IMR-90 (cell line): ENCODE results near the gene PPP1R14C. TPM values are rescaled to one million over a fixed set of nuclear protein-coding genes. Genes with fewer than 3 reads are reported as not detected.

ENCODE experiments used
- ATAC-seq: fragments of 200-7000 bp; cut with Tn5 transposase; 2 replicates; pipeline ENCODE4 v1.9.1; 2020; ENCODE audit warnings: low read depth, mild to moderate bottlenecking, moderate library complexity
- BruUV-seq: library from RNA; stranded (reverse); fragments of 400-500 nt; replicated peaks from 2 replicates; lab custom pipeline; 2021; lab: Mats Ljungman, UMichigan
- CTCF ChIA-PET: fragments of 300-600 bp; formaldehyde crosslinking; extraction: SDS; loops from one replicate; lab custom pipeline; 2021; ENCODE audit warnings: antibody characterized with exemption; lab: Yijun Ruan, JAX
- POLR2A ChIA-PET: fragments of 300-600 bp; sonication (Branson Sonifier 250); formaldehyde crosslinking; loops from one replicate; lab custom pipeline; 2022; ENCODE audit warnings: antibody characterized with exemption; ENCODE audit not compliant: unreplicated experiment; lab: Charles Lee
- DNase-seq: peaks from one replicate; pipeline ENCODE4 v3.0.0; 2013
- H2AFZ ChIP-seq: replicated peaks from 2 replicates; pipeline ENCODE3; 2013; ENCODE audit warnings: low read length, mild to moderate bottlenecking; ENCODE audit not compliant: poor library complexity
- H2AK5ac ChIP-seq: 2 replicates; pipeline ENCODE4 v1.6.1; 2013; ENCODE audit warnings: low read depth, low read length, inconsistent platforms
- H2AK9ac ChIP-seq: replicated peaks from 2 replicates; pipeline ENCODE3; 2013; ENCODE audit warnings: mild to moderate bottlenecking, low read depth, low read length, moderate library complexity; ENCODE audit not compliant: poor library complexity
- H2BK120ac ChIP-seq: 2 replicates; pipeline ENCODE4 v1.6.1; 2013; ENCODE audit warnings: low read depth, low read length, inconsistent platforms
- H2BK15ac ChIP-seq: 3 replicates; pipeline ENCODE4 v1.6.1; 2013; ENCODE audit warnings: low read depth, low read length, inconsistent platforms
- H2BK20ac ChIP-seq: 2 replicates; pipeline ENCODE4 v1.6.1; 2013; ENCODE audit warnings: low read depth, mild to moderate bottlenecking, inconsistent platforms, low read length, moderate library complexity
- H2BK5ac ChIP-seq: 2 replicates; pipeline ENCODE4 v1.6.1; 2013; ENCODE audit warnings: mild to moderate bottlenecking, low read depth, low read length, inconsistent platforms; ENCODE audit not compliant: poor library complexity, severe bottlenecking
- H3K14ac ChIP-seq: replicated peaks from 2 replicates; pipeline ENCODE4 v1.6.1; 2013; ENCODE audit warnings: low read depth, low read length, inconsistent platforms
- H3K18ac ChIP-seq: 2 replicates; pipeline ENCODE4 v1.6.1; 2013; ENCODE audit warnings: low read depth, low read length, control low read depth
- H3K23ac ChIP-seq: 2 replicates; pipeline ENCODE4 v1.6.1; 2013; ENCODE audit warnings: low read depth, low read length, inconsistent platforms
- H3K27ac ChIP-seq: 2 replicates; pipeline ENCODE4 v1.5.1; 2013; ENCODE audit warnings: mild to moderate bottlenecking, control low read depth, low read length; ENCODE audit not compliant: insufficient read depth
- H3K27me3 ChIP-seq: 2 replicates; pipeline ENCODE4 v1.6.1; 2013; ENCODE audit warnings: low read length; ENCODE audit not compliant: control insufficient read depth, insufficient read depth
- H3K36me3 ChIP-seq: 2 replicates; pipeline ENCODE4 v1.6.1; 2013; ENCODE audit warnings: low read length, mixed read lengths; ENCODE audit not compliant: control insufficient read depth, insufficient read depth
- H3K4ac ChIP-seq: 2 replicates; pipeline ENCODE4 v1.6.1; 2013; ENCODE audit warnings: low read depth, low read length, inconsistent platforms
- H3K4me1 ChIP-seq: 2 replicates; pipeline ENCODE4 v1.6.1; 2013; ENCODE audit warnings: low read length, mixed read lengths; ENCODE audit not compliant: control insufficient read depth, insufficient read depth
- H3K4me2 ChIP-seq: 2 replicates; pipeline ENCODE4 v1.6.1; 2013; ENCODE audit warnings: low read depth, mild to moderate bottlenecking, control low read depth, low read length, moderate library complexity
- H3K4me3 ChIP-seq: 2 replicates; pipeline ENCODE4 v1.5.1; 2013; ENCODE audit warnings: low read depth, mild to moderate bottlenecking, control low read depth, low read length, moderate library complexity; ENCODE audit not compliant: insufficient read depth
- H3K56ac ChIP-seq: 2 replicates; pipeline ENCODE4 v1.6.1; 2013; ENCODE audit warnings: low read length, inconsistent platforms; ENCODE audit not compliant: insufficient read depth; ENCODE audit errors: extremely low read depth
- H3K79me1 ChIP-seq, 2 experiments: 2 replicates each; pipeline ENCODE4 v1.6.1; 2013; ENCODE audit warnings: low read length in 2 of 2, inconsistent platforms in 1 of 2, low read depth in 1 of 2
- H3K9ac ChIP-seq: 2 replicates; pipeline ENCODE4 v1.6.1; 2013; ENCODE audit warnings: low read depth, low read length, control low read depth
- H3K9me1 ChIP-seq: 2 replicates; pipeline ENCODE4 v1.6.1; 2013; ENCODE audit warnings: low read length, inconsistent platforms; ENCODE audit not compliant: insufficient read depth
- H3K9me3 ChIP-seq: 2 replicates; pipeline ENCODE4 v1.6.1; 2013; ENCODE audit warnings: low read length; ENCODE audit not compliant: control insufficient read depth, insufficient read depth
- H4K20me1 ChIP-seq: 2 replicates; pipeline ENCODE4 v1.6.1; 2013; ENCODE audit warnings: low read length, inconsistent platforms; ENCODE audit not compliant: insufficient read depth
- H4K5ac ChIP-seq: 2 replicates; pipeline ENCODE4 v1.6.1; 2013; ENCODE audit warnings: mild to moderate bottlenecking, low read depth, low read length, control low read depth
- H4K8ac ChIP-seq, 2 experiments: 2 replicates each; pipeline ENCODE4 v1.6.1; 2013; ENCODE audit warnings: low read depth in 2 of 2, low read length in 2 of 2, control low read depth in 1 of 2, inconsistent platforms in 1 of 2
- H4K91ac ChIP-seq: 2 replicates; pipeline ENCODE4 v1.6.1; 2013; ENCODE audit warnings: low read depth, low read length, inconsistent platforms; ENCODE audit not compliant: insufficient read depth
- BHLHE40 ChIP-seq: fragments of 150-350 bp; IDR thresholded peaks from 2 replicates; pipeline ENCODE4 v1.6.1; 2016; ENCODE audit warnings: mild to moderate bottlenecking, low read depth, low read length
- CHD1 ChIP-seq: IDR thresholded peaks from 2 replicates; pipeline ENCODE4 v1.6.1; 2012; ENCODE audit warnings: low read depth, low read length, improper control_type of control experiment
- FOS ChIP-seq: fragments of 150-350 bp; IDR thresholded peaks from 2 replicates; pipeline ENCODE4 v1.6.1; 2016; ENCODE audit warnings: low read depth, low read length
- MAFK ChIP-seq: IDR thresholded peaks from 2 replicates; pipeline ENCODE4 v1.6.1; 2012; ENCODE audit warnings: low read depth, low read length, improper control_type of control experiment
- MAZ ChIP-seq: IDR thresholded peaks from 2 replicates; pipeline ENCODE4 v1.6.1; 2012; ENCODE audit warnings: low read depth, mild to moderate bottlenecking, low read length, improper control_type of control experiment, moderate library complexity, borderline replicate concordance
- MXI1 ChIP-seq: IDR thresholded peaks from 2 replicates; pipeline ENCODE4 v1.6.1; 2012; ENCODE audit warnings: low read depth, mild to moderate bottlenecking, low read length, moderate library complexity, borderline replicate concordance
- NFE2L2 ChIP-seq: fragments of 150-350 bp; IDR thresholded peaks from 2 replicates; pipeline ENCODE4 v1.6.1; 2016; ENCODE audit warnings: low read depth, mild to moderate bottlenecking, low read length
- POLR2A ChIP-seq: IDR thresholded peaks from 2 replicates; pipeline ENCODE4 v1.6.1; 2012; ENCODE audit warnings: mild to moderate bottlenecking, low read depth, low read length
- RCOR1 ChIP-seq: IDR thresholded peaks from 2 replicates; pipeline ENCODE4 v1.6.1; 2012; ENCODE audit warnings: mild to moderate bottlenecking, low read length, improper control_type of control experiment; ENCODE audit not compliant: insufficient replicate concordance
- RFX5 ChIP-seq: IDR thresholded peaks from 2 replicates; pipeline ENCODE4 v1.8.0; 2012; ENCODE audit warnings: low read depth, mild to moderate bottlenecking, low read length, moderate library complexity
- SMC3 ChIP-seq: fragments of 150-350 bp; IDR thresholded peaks from 2 replicates; pipeline ENCODE4 v1.6.1; 2016; ENCODE audit warnings: low read depth, mild to moderate bottlenecking, antibody characterized with exemption, low read length, moderate library complexity
- USF2 ChIP-seq: fragments of 150-350 bp; IDR thresholded peaks from 2 replicates; pipeline ENCODE4 v1.6.1; 2017; ENCODE audit warnings: mild to moderate bottlenecking, antibody characterized with exemption, low read length, low read depth
- whole genome bisulfite sequencing, 2 experiments: methylation state at CpG; one replicate each; pipeline versions ENCODE4 v1.1.5 to v1.1.7; 2013; ENCODE audit warnings: missing lambda C conversion rate in 2 of 2; ENCODE audit not compliant: insufficient read length in 1 of 2; ENCODE audit errors: extremely low coverage in 2 of 2; 5-methylcytosine and 5-hydroxymethylcytosine counted together
- dilution Hi-C: fragments of 300-500 bp; cut with HindIII; formaldehyde crosslinking; loops from one replicate; pipeline ENCODE4 v1.14.3; 2018; ENCODE audit warnings: low sequenced_read_pairs; ENCODE audit not compliant: unreplicated experiment
- in situ Hi-C: fragments of 300-500 bp; cut with MboI; formaldehyde crosslinking; loops from 3 replicates; pipeline ENCODE4 v1.14.3; 2019; ENCODE audit warnings: low sequenced_read_pairs, inconsistent platforms, mixed read lengths
- intact Hi-C: fragments of 100-400 bp; cut with micrococcal nuclease; formaldehyde crosslinking; loops from 2 replicates; pipeline ENCODE4 v1.10.0; 2022
- polyA plus RNA-seq, 3 experiments: library from polyadenylated mRNA; depleted of rRNA; stranded (reverse); fragments of >200 nt; gene quantifications; 2 replicates each; pipeline ENCODE4 v1.2.3, GENCODE V29; 2012; ENCODE audit warnings: low replicate concordance in 1 of 3
- total RNA-seq: library from RNA; depleted of rRNA; stranded (reverse); fragments of >200 nt; gene quantifications from 2 replicates; pipeline ENCODE4 v1.2.3, GENCODE V29; 2012
- TF ChIP-seq, protein P1 (sequence below): fragments of 150-350 bp; IDR thresholded peaks from 2 replicates; pipeline ENCODE4 v1.6.1; 2016; ENCODE audit warnings: low read depth, mild to moderate bottlenecking, low read length, moderate library complexity, borderline replicate concordance
- TF ChIP-seq, protein P2 (sequence below): conservative IDR thresholded peaks from 2 replicates; pipeline ENCODE4 v1.5.1; 2012; ENCODE audit warnings: mild to moderate bottlenecking, low read depth, low read length, improper control_type of control experiment

The PPP1R14C gene
- total and polyA plus RNA-seq, 2 of the 4 experiments (the other 2 are of a cell fraction): not detected

GRCh38 chr6:150140236-150140969, 2.4 kb upstream of the PPP1R14C start:
- DNase-seq (no peak), ATAC-seq (no peak)
- Histone ChIP-seq H3K27ac (no peak overlapping the region), H3K4me2 (no peak overlapping the region), H3K4ac (no peak overlapping the region), H4K91ac (no peak overlapping the region), H4K5ac (no peak overlapping the region), H4K8ac (no peak overlapping the region), H3K79me1 (no peaks in the 10 kb centered on the region), H2BK5ac (no peak overlapping the region), H2BK20ac (no peak overlapping the region), H2AFZ (no peak overlapping the region), H2BK15ac (no peak overlapping the region), H3K9me1 (no peaks in the 10 kb centered on the region), H2BK120ac (no peak overlapping the region), H3K9ac (no peak overlapping the region), H3K4me3 (no peak overlapping the region), H3K18ac (no peak overlapping the region), H3K23ac (no peak overlapping the region), H3K14ac (no peak overlapping the region), H2AK5ac (no peak overlapping the region), H4K20me1 (no peaks in the 10 kb centered on the region), H3K56ac (no peak overlapping the region), H3K9me3 (no peaks in the 10 kb centered on the region; the same call in 1 of the 2 replicates), H3K36me3 (no peaks in the 10 kb centered on the region), H3K4me1 (no peaks in the 10 kb centered on the region; the same call in 1 of the 2 replicates), H2AK9ac (no peak overlapping the region), H3K27me3 (peaks cover 49% of the 10 kb centered on the region)
- in situ Hi-C loops: no loop called here
- 82% methylated on average over 3 of the region's 6 CpGs; no CpG with 5 or more reads in 1 of the 2 experiments for WGBS, 2 experiments
- TF ChIP-seq, protein P1, sequence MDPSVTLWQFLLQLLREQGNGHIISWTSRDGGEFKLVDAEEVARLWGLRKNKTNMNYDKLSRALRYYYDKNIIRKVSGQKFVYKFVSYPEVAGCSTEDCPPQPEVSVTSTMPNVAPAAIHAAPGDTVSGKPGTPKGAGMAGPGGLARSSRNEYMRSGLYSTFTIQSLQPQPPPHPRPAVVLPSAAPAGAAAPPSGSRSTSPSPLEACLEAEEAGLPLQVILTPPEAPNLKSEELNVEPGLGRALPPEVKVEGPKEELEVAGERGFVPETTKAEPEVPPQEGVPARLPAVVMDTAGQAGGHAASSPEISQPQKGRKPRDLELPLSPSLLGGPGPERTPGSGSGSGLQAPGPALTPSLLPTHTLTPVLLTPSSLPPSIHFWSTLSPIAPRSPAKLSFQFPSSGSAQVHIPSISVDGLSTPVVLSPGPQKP: no peak
- TF ChIP-seq BHLHE40: no peak
- TF ChIP-seq SMC3: no peak
- no peak for TF ChIP-seq RCOR1
- TF ChIP-seq NFE2L2: no peak
- TF ChIP-seq RFX5: no peak
- TF ChIP-seq MAZ: no peak
- TF ChIP-seq USF2: no peak
- TF ChIP-seq CHD1: no peak
- TF ChIP-seq, protein P2, sequence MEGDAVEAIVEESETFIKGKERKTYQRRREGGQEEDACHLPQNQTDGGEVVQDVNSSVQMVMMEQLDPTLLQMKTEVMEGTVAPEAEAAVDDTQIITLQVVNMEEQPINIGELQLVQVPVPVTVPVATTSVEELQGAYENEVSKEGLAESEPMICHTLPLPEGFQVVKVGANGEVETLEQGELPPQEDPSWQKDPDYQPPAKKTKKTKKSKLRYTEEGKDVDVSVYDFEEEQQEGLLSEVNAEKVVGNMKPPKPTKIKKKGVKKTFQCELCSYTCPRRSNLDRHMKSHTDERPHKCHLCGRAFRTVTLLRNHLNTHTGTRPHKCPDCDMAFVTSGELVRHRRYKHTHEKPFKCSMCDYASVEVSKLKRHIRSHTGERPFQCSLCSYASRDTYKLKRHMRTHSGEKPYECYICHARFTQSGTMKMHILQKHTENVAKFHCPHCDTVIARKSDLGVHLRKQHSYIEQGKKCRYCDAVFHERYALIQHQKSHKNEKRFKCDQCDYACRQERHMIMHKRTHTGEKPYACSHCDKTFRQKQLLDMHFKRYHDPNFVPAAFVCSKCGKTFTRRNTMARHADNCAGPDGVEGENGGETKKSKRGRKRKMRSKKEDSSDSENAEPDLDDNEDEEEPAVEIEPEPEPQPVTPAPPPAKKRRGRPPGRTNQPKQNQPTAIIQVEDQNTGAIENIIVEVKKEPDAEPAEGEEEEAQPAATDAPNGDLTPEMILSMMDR: no peak
- no peak for TF ChIP-seq POLR2A
- no peak for TF ChIP-seq FOS
- TF ChIP-seq MXI1: no peak
- TF ChIP-seq MAFK: no peak
- CTCF ChIA-PET: no interaction called here
- dilution Hi-C loops: no loop called here
- no TSS peak for BruUV-seq
- intact Hi-C loops: no loop called here
- POLR2A ChIA-PET: no interaction called here
